Body of pancreas (tissue), 4 donors: Measurements from ENCODE around the gene CLCNKB. TPM values are rescaled to one million over a fixed set of nuclear protein-coding genes. Genes with fewer than 3 reads are reported as not detected.
A peak's percentile ranks its signal among the peaks of the same experiment; 100 is the strongest.
"Not testable (repeated sequence)": the region's sequence is repeated elsewhere in the genome, so short reads cannot be mapped to it uniquely, and the experiment has no call there.

ENCODE experiments used
- ATAC-seq: fragments of 150-250 bp; one replicate; pipeline ENCODE4 v1.9.1; 2016
- DNase-seq, 4 donors: peaks; one replicate each; pipeline ENCODE4 v3.0.0-alpha.2; 2019
- H3K27ac ChIP-seq, 4 donors: fragments of 200-600 bp; sonication (generic); 1 replicate in 3 of 4; 2 replicates in 1 of 4; pipeline versions ENCODE4 v1.5.1 to v1.6.1; 2016 to 2019; ENCODE audit warnings: mild to moderate bottlenecking in 1 of 4, mixed read lengths in 1 of 4, moderate library complexity in 1 of 4
- H3K27me3 ChIP-seq, 2 donors: fragments of 200-600 bp; sonication (generic); one replicate each; pipeline ENCODE4 v1.6.0; 2016; ENCODE audit warnings: mild to moderate bottlenecking in 1 of 2
- H3K36me3 ChIP-seq, 2 donors: fragments of 200-600 bp; sonication (generic); replicated peaks in 1 of 2; 2 replicates each; pipeline ENCODE4 v1.5.1; 2016; ENCODE audit warnings: low read depth in 2 of 2; ENCODE audit not compliant: insufficient read depth in 1 of 2
- H3K4me1 ChIP-seq: fragments of 200-600 bp; sonication (generic); one replicate; pipeline ENCODE4 v1.6.0; 2016
- H3K4me3 ChIP-seq, 2 donors: fragments of 200-600 bp; sonication (generic); 1 replicate in 1 of 2; 2 replicates in 1 of 2; pipeline ENCODE4 v1.5.1; 2016 to 2019
- H3K9me3 ChIP-seq, 3 donors: fragments of 200-600 bp; sonication (generic); 1 replicate in 2 of 3; 2 replicates in 1 of 3; pipeline ENCODE4 v1.5.1; 2016
- CTCF ChIP-seq, 7 experiments: fragments of 450-650 bp in 4 of 7; fragments of 200-600 bp in 3 of 7; sonication (generic) in 3 of 7; IDR thresholded peaks; one replicate each; pipeline ENCODE4 v1.5.1; 2016 to 2019; ENCODE audit warnings: antibody characterized with exemption in 7 of 7
- POLR2A ChIP-seq, 3 donors: fragments of 450-650 bp; IDR thresholded peaks; one replicate each; pipeline ENCODE4 v1.6.1; 2016; ENCODE audit warnings: antibody characterized with exemption in 3 of 3, mild to moderate bottlenecking in 2 of 3
- WGBS, 2 donors: methylation state at CpG; one replicate each; pipeline ENCODE4 v1.1.5; 2017; 5-methylcytosine and 5-hydroxymethylcytosine counted together
- intact Hi-C: fragments of 100-400 bp; cut with DNase I; formaldehyde crosslinking; loops from one replicate; pipeline ENCODE4 v1.15.1; 2023
- total RNA-seq, 2 donors: library from RNA; depleted of rRNA; stranded (reverse); fragments of >200 nt; gene quantifications; one replicate each; pipeline ENCODE4 v1.1.0, GENCODE V29; 2016

The CLCNKB gene
- total RNA-seq, 2 donors from 2014 or later: 1.3 TPM; not detected in 1

GRCh38 chr1:16061266-16061665 lies 17.7 kb downstream of the CLCNKB start:
- Histone ChIP-seq H3K4me1 (peaks cover 27% of the 10 kb centered on the region), H3K27ac (no peak overlapping the region), H3K9me3 (no peaks in the 10 kb centered on the region), H3K36me3 (no peaks in the 10 kb centered on the region), H3K27me3 (no peaks in the 10 kb centered on the region), H3K4me3 (no peak overlapping the region)
- intact Hi-C loops: no loop called here
- no peak for TF ChIP-seq POLR2A (IDR thresholded peaks at IDR 0.05)
- TF ChIP-seq CTCF (IDR thresholded peaks at IDR 0.05): no peak
- DNase-seq (no peak), ATAC-seq (no peak)
- 47 to 60% methylated on average over 3 of the region's 3 CpGs for WGBS, 2 donors

GRCh38 chr1:16061989-16062686 lies 18.6 kb downstream of the CLCNKB start:
- H3K36me3 ChIP-seq, ATAC-seq, H3K27me3 ChIP-seq, H3K4me3 ChIP-seq, intact Hi-C loops, H3K27ac ChIP-seq, DNase-seq, H3K9me3 ChIP-seq: not testable (repeated sequence)
- WGBS, 2 donors: 60 to 93% methylated on average over 2 to 8 of the region's 18 CpGs
- H3K4me1 ChIP-seq: peaks cover 36% of the 10 kb centered on the region

- intact Hi-C loops, H3K4me3 ChIP-seq, H3K36me3 ChIP-seq, DNase-seq, H3K27me3 ChIP-seq, H3K27ac ChIP-seq, ATAC-seq, H3K9me3 ChIP-seq: not testable (repeated sequence)
- WGBS, 2 donors: 87 to 94% methylated on average over 9 of the region's 9 CpGs
- H3K4me1 ChIP-seq: peaks cover 41% of the 10 kb centered on the region
Measured at GRCh38 chr1:16062687-16063075, 19.1 kb downstream of the CLCNKB start.

GRCh38 chr1:16063226-16063829 lies 19.7 kb downstream of the CLCNKB start:
- Histone ChIP-seq H3K4me1 (peaks cover 48% of the 10 kb centered on the region), H3K36me3 (no peaks in the 10 kb centered on the region), H3K27ac (no peak overlapping the region), H3K9me3 (no peaks in the 10 kb centered on the region), H3K4me3 (no peak overlapping the region), H3K27me3 (no peaks in the 10 kb centered on the region)
- ATAC-seq (no peak), DNase-seq (no peak)
- intact Hi-C loops: no loop called here
- TF ChIP-seq POLR2A (IDR thresholded peaks at IDR 0.05) (no peak), CTCF (IDR thresholded peaks at IDR 0.05) (no peak)
- WGBS, 2 donors: 90% methylated on average over 14 to 15 of the region's 15 CpGs

- intact Hi-C loops: no loop called here
- no peak for ATAC-seq
- Histone ChIP-seq H3K27me3 (no peaks in the 10 kb centered on the region), H3K9me3 (no peaks in the 10 kb centered on the region), H3K4me3 (no peak overlapping the region), H3K27ac (peak overlapping the region in 1 of 4 donors; percentile 62), H3K4me1 (peaks cover 54% of the 10 kb centered on the region), H3K36me3 (no peaks in the 10 kb centered on the region)
- no peak for DNase-seq
- TF ChIP-seq CTCF (IDR thresholded peaks at IDR 0.05) (no peak), POLR2A (IDR thresholded peaks at IDR 0.05) (no peak)
- WGBS, 2 donors: 70 to 82% methylated on average over 9 of the region's 9 CpGs
Measured at GRCh38 chr1:16063921-16064320, 20.3 kb downstream of the CLCNKB start.
